ENCODE results near the gene SMS.

GRCh38 chrX:22024577-22024976 lies 84.1 kb downstream of the SMS start:
- no peak for TF ChIP-seq CTCF (IDR thresholded peaks at IDR 0.05 in 8 of 11, conservative IDR thresholded peaks at IDR 0.05 in 3 of 11)
- no peak for TF ChIP-seq POLR2AphosphoS5 (IDR thresholded peaks at IDR 0.05)
- TF ChIP-seq POLR2A (IDR thresholded peaks at IDR 0.05) = no peak

All from spleen (tissue), 7 donors.